VCaP (cell line): ENCODE data around the gene MIGA1.

Experiments
- H3K27ac ChIP-seq: fragments of 450-650 bp; 2 replicates; pipeline ENCODE4 v1.5.1; 2017
- CTCF ChIP-seq: fragments of 450-650 bp; conservative IDR thresholded peaks from 2 replicates; pipeline ENCODE4 v1.5.1; 2017; ENCODE audit warnings: mild to moderate bottlenecking, moderate library complexity

The MIGA1 gene

GRCh38 chr1:77882411-77882810 lies 103.0 kb downstream of the MIGA1 start:
- no peak for TF ChIP-seq CTCF
- H3K27ac ChIP-seq: no peak overlapping the region

- no peak for TF ChIP-seq CTCF
- H3K27ac ChIP-seq: peak within 1 kb of the TSS; percentile 41; the same call in 1 of the 2 replicates
Measured at GRCh38 chr1:77888081-77888780, 108.8 kb downstream of the MIGA1 start, which contains the start of gene NEXN. TSS of gene NEXN (plus strand) at chr1:77888624. CDS start at chr1:77916107, 27,483 bp downstream.

GRCh38 chr1:77888781-77889642 lies 109.6 kb downstream of the MIGA1 start:
- no peak for TF ChIP-seq CTCF
- H3K27ac ChIP-seq: peak overlapping the region; percentile 41; the same call in 1 of the 2 replicates

- no peak for TF ChIP-seq CTCF
- H3K27ac ChIP-seq: no peak overlapping the region
Measured at GRCh38 chr1:77889671-77890070, 110.2 kb downstream of the MIGA1 start.

GRCh38 chr1:77891200-77891599 lies 111.8 kb downstream of the MIGA1 start:
- no peak overlapping the region for H3K27ac ChIP-seq
- no peak for TF ChIP-seq CTCF

GRCh38 chr1:77899647-77900320 lies 120.3 kb downstream of the MIGA1 start:
- TF ChIP-seq CTCF: no peak
- H3K27ac ChIP-seq: no peak overlapping the region
